ENCODE results near the gene CCL14. TPM values are rescaled to one million over a fixed set of nuclear protein-coding genes. Genes with fewer than 3 reads are reported as not detected.
"Not testable (repeated sequence)": the region's sequence is repeated elsewhere in the genome, so short reads cannot be mapped to it uniquely, and the experiment has no call there.

The CCL14 gene
- total and polyA plus RNA-seq, 2 of the 8 experiments (the other 6 are each of a cell fraction or from before 2014, with no cell fraction given) = not detected

DNA sequence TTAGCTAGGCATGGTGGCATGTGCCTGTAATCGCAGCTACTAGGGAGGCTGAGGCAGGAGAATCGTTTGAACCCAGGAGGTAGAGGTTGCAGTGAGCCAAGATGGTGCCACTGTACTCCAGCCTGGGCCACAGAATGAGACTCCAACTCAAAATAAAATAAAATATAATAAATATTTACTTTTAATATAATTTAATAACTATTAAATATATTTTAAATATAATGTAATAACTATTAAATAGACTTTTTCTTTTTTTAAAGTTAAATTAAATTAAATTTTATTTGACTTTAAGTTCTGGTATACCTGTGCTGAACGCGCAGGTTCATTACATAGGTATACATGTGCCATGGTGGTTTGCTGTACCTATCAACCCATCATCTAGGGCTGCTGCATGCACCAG, 29.4 kb upstream of the CCL14 start:
- H2AK5ac ChIP-seq (ENCODE audit: low read depth, low read length); H4K91ac ChIP-seq (replicated peaks; ENCODE audit: insufficient read length, low read length); H3K36me3 ChIP-seq (ENCODE audit: control insufficient read depth in 2 of 4, insufficient read depth in 4 of 4, low read length in 3 of 4); H3K14ac ChIP-seq (ENCODE audit: insufficient read length); H2BK15ac ChIP-seq (ENCODE audit: low read length); H3K56ac ChIP-seq (replicated peaks; ENCODE audit: insufficient read length, low read depth, low read length); H3K4me2 ChIP-seq (ENCODE audit: insufficient read depth in 1 of 2, low read depth in 2 of 2, low read length in 2 of 2); FAIRE-seq; H2BK20ac ChIP-seq (ENCODE audit: low read length); H3K4me1 ChIP-seq (replicated peaks in 1 of 4; ENCODE audit: control insufficient read depth in 3 of 4, insufficient read depth in 4 of 4, low read length in 3 of 4); H2BK5ac ChIP-seq (ENCODE audit: low read depth, low read length); H3K79me1 ChIP-seq (ENCODE audit: low read depth, low read length); H3K4ac ChIP-seq (replicated peaks; ENCODE audit: insufficient read length, low read depth, low read length); H3K27ac ChIP-seq (ENCODE audit: low read depth, low read length); H2BK12ac ChIP-seq (ENCODE audit: low read depth, low read length); H3K79me2 ChIP-seq (ENCODE audit: control insufficient read depth in 1 of 2, insufficient read depth in 2 of 2, low read length in 2 of 2); H4K5ac ChIP-seq (ENCODE audit: insufficient read length, low read depth, low read length); H3K27me3 ChIP-seq (replicated peaks in 1 of 4; ENCODE audit: control insufficient read depth in 3 of 4, extremely low read depth in 1 of 4, insufficient read depth in 3 of 4, low read length in 3 of 4); H3K4me3 ChIP-seq (ENCODE audit: extremely low read depth in 1 of 4, insufficient read depth in 2 of 4, low read depth in 3 of 4, low read length in 4 of 4); POLR2A ChIA-PET (ENCODE audit: partially characterized antibody); CTCF ChIA-PET (ENCODE audit: partially characterized antibody); H4K20me1 ChIP-seq (replicated peaks in 1 of 2; ENCODE audit: control insufficient read depth in 1 of 2, insufficient read depth in 2 of 2, low read length in 2 of 2); H3K9ac ChIP-seq (replicated peaks in 1 of 4; ENCODE audit: extremely low read depth in 1 of 4, low read depth in 3 of 4, low read length in 3 of 4); H3K18ac ChIP-seq (ENCODE audit: extremely low read depth, low read length); H3K23ac ChIP-seq (ENCODE audit: insufficient read length); H4K8ac ChIP-seq (ENCODE audit: extremely low read depth, insufficient read depth, low read length); H2AFZ ChIP-seq (ENCODE audit: low read length); DNase-seq (ENCODE audit: low read depth in 1 of 2, low spot score in 2 of 2); H3K23me2 ChIP-seq (ENCODE audit: low read depth, low read length); H2BK120ac ChIP-seq (replicated peaks; ENCODE audit: low read depth, low read length): not testable (repeated sequence)
- 93% methylated on average over 4 of the region's 4 CpGs; no CpG with 5 or more reads in 1 of the 2 experiments for WGBS, 2 experiments (ENCODE audit: extremely low coverage in 1 of 2, insufficient coverage in 1 of 2, insufficient read length in 1 of 2, insufficient replicate concordance in 2 of 2, low coverage in 1 of 2, low lambda C conversion rate in 2 of 2, missing lambda C conversion rate in 1 of 2)
- peaks cover 0 to 14% of the 10 kb centered on the region in 2 experiments; a peak in 2 of 4 replicates for H3K9me3 ChIP-seq (ENCODE audit: insufficient read depth in 2 of 2, low read depth in 1 of 2, low read length in 1 of 2)
